OCI-LY7 (cell line): ENCODE data around the gene CHCHD6. TPM values are rescaled to one million over a fixed set of nuclear protein-coding genes. Genes with fewer than 3 reads are reported as not detected.

ENCODE experiments used
- BruUV-seq: library from RNA; stranded (reverse); fragments of 400-500 nt; replicated peaks from 2 replicates; lab custom pipeline; 2021; lab: Mats Ljungman, UMichigan
- CTCF ChIA-PET: fragments of 300-600 bp; sonication (Branson Sonifier 250); formaldehyde crosslinking; loops from one replicate; lab custom pipeline; 2022; ENCODE audit warnings: antibody characterized with exemption; ENCODE audit not compliant: unreplicated experiment; lab: Charles Lee
- POLR2A ChIA-PET: fragments of 300-600 bp; sonication (Branson Sonifier 250); formaldehyde crosslinking; loops from one replicate; lab custom pipeline; 2022; ENCODE audit warnings: antibody characterized with exemption; lab: Charles Lee
- DNase-seq: peaks from one replicate; pipeline ENCODE4 v3.0.0-alpha.2; 2015; ENCODE audit warnings: low spot score
- H2AFZ ChIP-seq: fragments of 200-600 bp; sonication (generic), shearing (Covaris generic); 2 replicates; pipeline ENCODE4 v1.6.1; 2014; ENCODE audit warnings: mild to moderate bottlenecking, antibody characterized with exemption, low read length, moderate library complexity
- H3K27ac ChIP-seq: fragments of 200-600 bp; sonication (generic); 2 replicates; pipeline ENCODE4 v1.5.1; 2014; ENCODE audit warnings: mixed run types, low read depth, mild to moderate bottlenecking, moderate library complexity, low read length, inconsistent platforms; ENCODE audit not compliant: poor library complexity, severe bottlenecking
- H3K36me3 ChIP-seq: fragments of 200-600 bp; sonication (generic); 2 replicates; pipeline ENCODE4 v1.6.1; 2014; ENCODE audit warnings: mild to moderate bottlenecking, antibody characterized with exemption, low read length, moderate library complexity, mixed read lengths; ENCODE audit not compliant: insufficient read depth
- H3K4me1 ChIP-seq: fragments of 200-600 bp; sonication (generic); 2 replicates; pipeline ENCODE4 v1.5.1; 2014; ENCODE audit warnings: mild to moderate bottlenecking, low read length; ENCODE audit not compliant: insufficient read depth, poor library complexity, severe bottlenecking
- H3K4me2 ChIP-seq: fragments of 200-600 bp; sonication (generic); 2 replicates; pipeline ENCODE4 v1.6.1; 2014; ENCODE audit warnings: mild to moderate bottlenecking, low read length
- H3K4me3 ChIP-seq: fragments of 200-600 bp; sonication (generic); 2 replicates; pipeline ENCODE4 v1.5.1; 2014; ENCODE audit warnings: mild to moderate bottlenecking, low read depth, low read length; ENCODE audit not compliant: poor library complexity, severe bottlenecking
- H3K79me2 ChIP-seq: fragments of 200-600 bp; sonication (generic); 2 replicates; pipeline ENCODE4 v1.6.1; 2016; ENCODE audit warnings: low read depth, mild to moderate bottlenecking, low read length, moderate library complexity, mixed read lengths; ENCODE audit not compliant: insufficient read depth
- H3K9me2 ChIP-seq: fragments of 200-600 bp; sonication (generic); 2 replicates; pipeline ENCODE4 v1.6.1; 2016; ENCODE audit warnings: mild to moderate bottlenecking, low read length, mixed read lengths; ENCODE audit not compliant: insufficient read depth
- H3K9me3 ChIP-seq: fragments of 200-600 bp; sonication (generic); 2 replicates; pipeline ENCODE4 v1.6.1; 2014; ENCODE audit warnings: mild to moderate bottlenecking, mixed run types, low read length, mixed read lengths
- H4K20me1 ChIP-seq: fragments of 200-600 bp; sonication (generic); 2 replicates; pipeline ENCODE4 v1.6.1; 2014; ENCODE audit warnings: mild to moderate bottlenecking, antibody characterized with exemption, low read length, moderate library complexity, mixed read lengths; ENCODE audit not compliant: insufficient read depth
- CTCF ChIP-seq: fragments of 200-600 bp; sonication (generic); conservative IDR thresholded peaks from 2 replicates; pipeline ENCODE4 v1.5.1; 2014; ENCODE audit warnings: mild to moderate bottlenecking, antibody characterized with exemption, low read length, moderate library complexity, mixed read lengths
- EZH2phosphoT487 ChIP-seq: fragments of 200-600 bp; sonication (generic); IDR thresholded peaks from 2 replicates; pipeline ENCODE4 v1.6.1; 2018; ENCODE audit warnings: low read depth, borderline replicate concordance, mild to moderate bottlenecking, mixed run types, antibody characterized with exemption, low read length, moderate library complexity, mixed read lengths
- intact Hi-C: fragments of 100-400 bp; cut with micrococcal nuclease; formaldehyde crosslinking; loops from one replicate; pipeline ENCODE4 v1.10.0; 2022; ENCODE audit not compliant: unreplicated experiment
- total RNA-seq, 2 experiments: library from RNA; depleted of rRNA in 1 of 2; stranded (reverse); fragments of >200 nt in 1 of 2; shearing (Covaris generic) in 1 of 2; gene quantifications; 2 replicates each; pipeline ENCODE4 v1.2.3, GENCODE V29; 2014 to 2022

The CHCHD6 gene
- total RNA-seq, 2 experiments from 2014 or later, result 14.7 to 21.2 TPM

DNA sequence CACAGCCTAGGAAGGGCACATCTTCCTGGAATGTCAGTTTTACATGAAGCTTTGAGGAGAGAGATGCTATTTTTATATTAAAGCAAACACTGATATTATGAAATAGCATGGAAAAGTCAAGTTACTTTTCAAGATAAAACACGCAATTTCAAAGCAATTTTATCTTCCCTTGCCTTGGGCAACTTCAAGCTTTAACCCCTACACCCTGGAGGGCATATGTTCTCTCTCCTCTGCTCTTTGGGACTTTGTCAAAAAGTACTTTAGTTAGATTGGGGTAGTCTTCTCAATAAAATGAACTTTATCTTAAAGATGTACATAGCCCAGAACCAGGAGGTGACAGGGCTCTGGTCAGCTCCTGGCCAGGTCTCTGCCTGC is 192.0 kb downstream of the CHCHD6 start:
- H3K79me2 ChIP-seq, result no peaks in the 10 kb centered on the region
- no peak overlapping the region for H3K27ac ChIP-seq
- H4K20me1 ChIP-seq, result no peaks in the 10 kb centered on the region
- no peak overlapping the region for H3K4me2 ChIP-seq
- DNase-seq, result no peak
- H3K36me3 ChIP-seq, result no peaks in the 10 kb centered on the region
- no peaks in the 10 kb centered on the region for H3K9me3 ChIP-seq
- POLR2A ChIA-PET, result no interaction called here
- intact Hi-C loops, result no loop called here
- no TSS peak for BruUV-seq
- H3K4me1 ChIP-seq, result no peaks in the 10 kb centered on the region
- CTCF ChIA-PET, result no interaction called here
- no peaks in the 10 kb centered on the region for H3K9me2 ChIP-seq
- TF ChIP-seq CTCF (no peak), EZH2phosphoT487 (no peak)
- H2AFZ ChIP-seq, result no peak overlapping the region
- H3K4me3 ChIP-seq, result no peak overlapping the region

- Histone ChIP-seq H4K20me1 (no peaks in the 10 kb centered on the region), H3K79me2 (no peaks in the 10 kb centered on the region), H3K4me2 (no peak overlapping the region), H3K9me3 (no peaks in the 10 kb centered on the region), H2AFZ (no peak overlapping the region), H3K27ac (no peak overlapping the region), H3K36me3 (no peaks in the 10 kb centered on the region), H3K4me3 (no peak overlapping the region), H3K4me1 (no peaks in the 10 kb centered on the region), H3K9me2 (no peaks in the 10 kb centered on the region)
- ChIA-PET CTCF (no interaction called here), POLR2A (no interaction called here)
- TF ChIP-seq CTCF (no peak), EZH2phosphoT487 (no peak)
- no peak for DNase-seq
- BruUV-seq, result no TSS peak
- intact Hi-C loops, result no loop called here
Measured at GRCh38 chr3:126896968-126897367, 192.9 kb downstream of the CHCHD6 start.

GRCh38 chr3:126897943-126898342 is 193.9 kb downstream of the CHCHD6 start:
- no peaks in the 10 kb centered on the region for H4K20me1 ChIP-seq
- no peak for DNase-seq
- H3K9me2 ChIP-seq, result no peaks in the 10 kb centered on the region
- no peaks in the 10 kb centered on the region for H3K36me3 ChIP-seq
- no peaks in the 10 kb centered on the region for H3K9me3 ChIP-seq
- no peak overlapping the region for H3K4me2 ChIP-seq
- TF ChIP-seq EZH2phosphoT487 (no peak), CTCF (no peak)
- H3K27ac ChIP-seq, result no peak overlapping the region
- no peak overlapping the region for H3K4me3 ChIP-seq
- H3K79me2 ChIP-seq, result no peaks in the 10 kb centered on the region
- intact Hi-C loops, result no loop called here
- H2AFZ ChIP-seq, result no peak overlapping the region
- POLR2A ChIA-PET, result interaction anchor here (0.5 kb wide), 1 partner anchor 1100 kb away, joined by 3 read pairs; no protein-coding TSS in a partner anchor
- H3K4me1 ChIP-seq, result no peaks in the 10 kb centered on the region
- CTCF ChIA-PET, result interaction anchor here (0.6 kb wide), 1 partner anchor 447 kb away, joined by 3 read pairs; no protein-coding TSS in a partner anchor
- no TSS peak for BruUV-seq
